Psoas muscle (tissue), 8 donors: ENCODE results near the gene ZNF440. TPM values are rescaled to one million over a fixed set of nuclear protein-coding genes. Genes with fewer than 3 reads are reported as not detected.
"Not testable (repeated sequence)": the region's sequence is repeated elsewhere in the genome, so short reads cannot be mapped to it uniquely, and the experiment has no call there.

Source experiments
- ATAC-seq, 4 donors: fragments of 200-7000 bp; cut with Tn5 transposase; one replicate each; pipeline ENCODE4 v1.9.1; 2020; ENCODE audit warnings: moderate library complexity in 3 of 4, mild to moderate bottlenecking in 2 of 4
- DNase-seq, 2 donors: peaks; one replicate each; pipeline ENCODE4 v3.0.0-alpha.2; 2020
- H3K27ac ChIP-seq: fragments of 200-600 bp; one replicate; pipeline ENCODE4 v1.8.0; 2022
- H3K27me3 ChIP-seq, 3 donors: fragments of 200-600 bp in 1 of 3; one replicate each; pipeline versions ENCODE4 v1.6.1 to v1.8.0; 2013 to 2022; ENCODE audit warnings: low read length in 2 of 3, mild to moderate bottlenecking in 2 of 3, moderate library complexity in 1 of 3; ENCODE audit not compliant: insufficient read depth in 3 of 3
- H3K36me3 ChIP-seq, 2 donors: fragments of 200-600 bp in 1 of 2; one replicate each; pipeline versions ENCODE4 v1.6.1 to v1.8.0; 2013 to 2022; ENCODE audit warnings: low read depth in 1 of 2, mild to moderate bottlenecking in 1 of 2, moderate library complexity in 1 of 2; ENCODE audit not compliant: insufficient read depth in 1 of 2
- H3K4me1 ChIP-seq: fragments of 200-600 bp; one replicate; pipeline ENCODE4 v1.8.0; 2022
- H3K4me3 ChIP-seq: fragments of 200-600 bp; one replicate; pipeline ENCODE4 v1.8.0; 2022; ENCODE audit warnings: mild to moderate bottlenecking
- H3K9me3 ChIP-seq: fragments of 200-600 bp; one replicate; pipeline ENCODE4 v1.8.0; 2022
- WGBS, 3 donors: extraction: QIAGEN DNeasy Blood & Tissue Kit; methylation state at CpG; one replicate each; pipeline versions ENCODE4 v1.1.6 to v1.1.7; 2013; 5-methylcytosine and 5-hydroxymethylcytosine counted together
- intact Hi-C, 2 donors: fragments of 100-400 bp; cut with DNase I; formaldehyde crosslinking; loops; one replicate each; pipeline versions ENCODE4 v1.11.0 to v1.14.2; 2022
- long read RNA-seq, 2 donors: library from polyadenylated mRNA; unstranded; transcript quantifications; one replicate each; pipeline ENCODE4 v2.0.0, GENCODE V29; 2021
- polyA plus RNA-seq, 3 donors: library from polyadenylated mRNA; stranded (reverse); fragments of 200-250 nt; gene quantifications; one replicate each; pipeline ENCODE4 v1.2.3, GENCODE V29; 2013
- total RNA-seq, 4 donors: library from RNA; stranded (reverse); fragmentation: NEBNext Ultra II Directional in 2 of 4; extraction: Animal tissue kit (Norgen Biotek cat#: 25700) in 2 of 4; gene quantifications; one replicate each; pipeline versions ENCODE4 v1.2.1 to v1.2.4, GENCODE V29; 2021 to 2023
- TF ChIP-seq, protein P1 (sequence below): fragments of 200-600 bp; IDR thresholded peaks from one replicate; pipeline ENCODE4 v1.8.0; 2022; ENCODE audit warnings: antibody characterized with exemption
- donor health status: healthy with polysubstance abuse.
- donor health status: DM: no; HTN: no; CAD: no; lungs with moderate emphysema.
- donor health status: Bipolar disorder and iron deficiency.
- donor health status: healthy.
- donor health status: DM: yes; HTN: yes; CAD: no.
- donor health status: DM: no; HTN: no; CAD: no.
- donor health status: DM: no; HTN: no; CAD: no.
- donor health status: DM: yes; HTN: yes; CAD: no.

Gene ZNF440
- total RNA-seq (1 to 10 TPM; 2.4 to 5.0 (median 4.0) TPM), polyA plus RNA-seq (1 to 10 TPM; 1.1 to 5.0 (median 2.8) TPM)
- long read RNA-seq, donor 1, partial matches to known transcripts: 0 of 1 reads
- long read RNA-seq, donor 1, other reads (novel, unspliced or antisense): 0 of 1 reads
- long read RNA-seq, donor 2, full-length matches to known transcripts: 2 of 4 reads
- long read RNA-seq, donor 2, partial matches to known transcripts: 0 of 4 reads
- long read RNA-seq, donor 2, other reads (novel, unspliced or antisense): 2 of 4 reads

- TF ChIP-seq, protein P1, sequence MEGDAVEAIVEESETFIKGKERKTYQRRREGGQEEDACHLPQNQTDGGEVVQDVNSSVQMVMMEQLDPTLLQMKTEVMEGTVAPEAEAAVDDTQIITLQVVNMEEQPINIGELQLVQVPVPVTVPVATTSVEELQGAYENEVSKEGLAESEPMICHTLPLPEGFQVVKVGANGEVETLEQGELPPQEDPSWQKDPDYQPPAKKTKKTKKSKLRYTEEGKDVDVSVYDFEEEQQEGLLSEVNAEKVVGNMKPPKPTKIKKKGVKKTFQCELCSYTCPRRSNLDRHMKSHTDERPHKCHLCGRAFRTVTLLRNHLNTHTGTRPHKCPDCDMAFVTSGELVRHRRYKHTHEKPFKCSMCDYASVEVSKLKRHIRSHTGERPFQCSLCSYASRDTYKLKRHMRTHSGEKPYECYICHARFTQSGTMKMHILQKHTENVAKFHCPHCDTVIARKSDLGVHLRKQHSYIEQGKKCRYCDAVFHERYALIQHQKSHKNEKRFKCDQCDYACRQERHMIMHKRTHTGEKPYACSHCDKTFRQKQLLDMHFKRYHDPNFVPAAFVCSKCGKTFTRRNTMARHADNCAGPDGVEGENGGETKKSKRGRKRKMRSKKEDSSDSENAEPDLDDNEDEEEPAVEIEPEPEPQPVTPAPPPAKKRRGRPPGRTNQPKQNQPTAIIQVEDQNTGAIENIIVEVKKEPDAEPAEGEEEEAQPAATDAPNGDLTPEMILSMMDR: no peak
- Histone ChIP-seq H3K9me3 (peaks cover 1% of the 10 kb centered on the region), H3K27ac (peak within 1 kb of the TSS; percentile 91), H3K36me3 (peaks cover 0 to 7% of the 10 kb centered on the region in 2 donors), H3K4me3 (peak within 1 kb of the TSS; percentile 93), H3K4me1 (peaks cover 4% of the 10 kb centered on the region), H3K27me3 (no peaks in the 10 kb centered on the region)
- WGBS, 3 donors: 0% methylated on average over 49 to 55 of the region's 55 CpGs
- ATAC-seq (peak; percentile 100), DNase-seq (peak; percentile 96 to 98)
- intact Hi-C loops: no loop called here
These were observed at the start of gene ZNF440 for GRCh38 chr19:11814029-11814699. Gene ZNF440, plus strand, starts transcription at chr19:11814273. Its CDS starts 175 bp downstream, at chr19:11814448.

DNA sequence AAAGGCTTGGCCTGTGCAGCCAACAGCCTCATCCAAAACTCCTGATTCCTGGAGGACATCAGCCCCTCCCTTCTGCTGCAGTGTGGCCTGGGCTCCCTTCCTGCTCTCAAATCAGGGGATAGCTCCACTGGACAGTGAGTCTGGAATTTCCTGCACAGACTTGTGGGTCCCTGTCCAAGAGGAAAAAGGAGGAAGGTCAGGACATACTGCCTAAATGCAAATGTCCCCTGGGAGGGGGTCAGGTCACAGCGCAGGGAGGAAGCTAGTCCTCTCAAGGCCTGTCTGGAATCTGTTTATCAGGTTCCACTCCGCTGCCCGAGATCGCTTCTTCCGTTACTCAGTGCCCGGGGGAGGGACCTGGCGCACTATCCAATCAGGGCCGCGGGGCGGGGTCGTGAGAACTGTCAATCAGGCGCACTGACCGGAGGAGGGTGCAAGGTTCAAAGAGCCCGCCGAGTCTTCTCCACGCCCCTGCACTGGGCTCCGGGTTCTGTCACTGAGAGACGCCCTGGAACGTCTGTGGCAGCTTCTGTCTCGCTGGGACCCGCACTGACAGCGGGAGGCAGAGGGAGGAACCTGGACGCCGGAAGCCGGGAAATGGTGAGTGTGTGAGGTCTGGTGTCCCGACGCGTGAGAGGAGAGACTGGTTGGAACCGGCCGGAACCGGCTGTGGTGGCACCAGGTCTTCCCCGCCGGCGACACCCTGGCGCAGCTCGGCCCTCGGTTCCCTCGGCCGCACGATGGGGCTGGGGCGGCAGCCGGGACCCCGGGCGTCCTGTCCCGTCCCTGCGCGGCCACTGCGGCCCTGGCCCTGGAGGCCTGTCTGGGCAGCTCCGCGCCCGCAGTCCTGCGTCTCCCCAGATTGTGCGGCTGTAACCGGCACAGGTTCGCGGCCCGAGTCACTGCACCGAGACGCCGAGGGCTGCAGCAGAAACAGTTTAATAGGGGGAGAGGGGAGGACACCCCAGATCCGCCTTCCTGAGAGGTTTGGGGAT is 47.2 kb upstream of the ZNF440 start, which contains the start of gene ZNF441:
Gene ZNF441, plus strand, starts transcription at position 404 of the 995 bp plus-strand sequence. Its CDS starts 194 bp downstream, at position 598.
- WGBS, 3 donors: 0 to 1% (median 0%) methylated on average over 55 to 61 of the region's 61 CpGs
- H3K4me3 ChIP-seq: peak within 1 kb of the TSS; percentile 86
- H3K27me3 ChIP-seq: no peaks in the 10 kb centered on the region
- H3K4me1 ChIP-seq: peaks cover 5% of the 10 kb centered on the region
- DNase-seq (peak; percentile 97 to 98), ATAC-seq (peak; percentile 99 to 100 (median 99))
- TF ChIP-seq, protein P1: no peak
- H3K9me3 ChIP-seq: peaks cover 7% of the 10 kb centered on the region
- no peaks in the 10 kb centered on the region for H3K36me3 ChIP-seq
- intact Hi-C loops: loop anchor here in 1 of 2 donors (2.0 kb wide), 1 partner anchor 28 kb away; the partner anchor contains the start of gene ZNF823
- H3K27ac ChIP-seq: peak within 1 kb of the TSS; percentile 95

GRCh38 chr19:11767633-11768133 is 46.4 kb upstream of the ZNF440 start:
- H3K4me3 ChIP-seq: peak overlapping the region; percentile 86
- peak in 2 of 4 donors; percentile 29 to 38 for ATAC-seq
- no peaks in the 10 kb centered on the region for H3K36me3 ChIP-seq
- intact Hi-C loops: loop anchor here in 1 of 2 donors (2.0 kb wide), 1 partner anchor 29 kb away; the partner anchor contains the start of gene ZNF823
- 2% methylated on average over 20 of the region's 20 CpGs for WGBS, 3 donors
- H3K27me3 ChIP-seq: no peaks in the 10 kb centered on the region
- DNase-seq: peak; percentile 21 to 64
- H3K27ac ChIP-seq: peak overlapping the region; percentile 95
- peaks cover 7% of the 10 kb centered on the region for H3K9me3 ChIP-seq
- H3K4me1 ChIP-seq: peaks cover 5% of the 10 kb centered on the region
- TF ChIP-seq, protein P1: no peak

- Histone ChIP-seq H3K9me3 (peaks cover 14% of the 10 kb centered on the region), H3K4me1 (peaks cover 5% of the 10 kb centered on the region), H3K4me3 (no peak overlapping the region), H3K27ac (no peak overlapping the region), H3K27me3 (no peaks in the 10 kb centered on the region), H3K36me3 (no peaks in the 10 kb centered on the region)
- no peak for ATAC-seq
- DNase-seq: no peak
- intact Hi-C loops: no loop called here
- 96% methylated on average over 4 of the region's 4 CpGs for WGBS, 3 donors
- TF ChIP-seq, protein P1: no peak
These were observed 44.1 kb upstream of the ZNF440 start for GRCh38 chr19:11769995-11770394.

GRCh38 chr19:11771520-11771919 is 42.6 kb upstream of the ZNF440 start:
- H3K4me1 ChIP-seq, H3K27me3 ChIP-seq, ATAC-seq, H3K36me3 ChIP-seq, H3K27ac ChIP-seq, H3K4me3 ChIP-seq, intact Hi-C loops, DNase-seq: not testable (repeated sequence)
- WGBS, 3 donors: 68 to 83% (median 71%) methylated on average over 11 of the region's 11 CpGs
- peaks cover 19% of the 10 kb centered on the region for H3K9me3 ChIP-seq

GRCh38 chr19:11776669-11777068 is 37.4 kb upstream of the ZNF440 start:
- H3K27me3 ChIP-seq, H3K4me3 ChIP-seq, H3K27ac ChIP-seq, DNase-seq, intact Hi-C loops, H3K4me1 ChIP-seq, ATAC-seq: not testable (repeated sequence)
- Histone ChIP-seq H3K36me3 (peaks cover 27 to 42% of the 10 kb centered on the region in 2 donors), H3K9me3 (peaks cover 50% of the 10 kb centered on the region)
- 96 to 99% (median 97%) methylated on average over 11 of the region's 11 CpGs for WGBS, 3 donors
